ENCODE data around the gene CDH13.

CDH13 gene

DNA sequence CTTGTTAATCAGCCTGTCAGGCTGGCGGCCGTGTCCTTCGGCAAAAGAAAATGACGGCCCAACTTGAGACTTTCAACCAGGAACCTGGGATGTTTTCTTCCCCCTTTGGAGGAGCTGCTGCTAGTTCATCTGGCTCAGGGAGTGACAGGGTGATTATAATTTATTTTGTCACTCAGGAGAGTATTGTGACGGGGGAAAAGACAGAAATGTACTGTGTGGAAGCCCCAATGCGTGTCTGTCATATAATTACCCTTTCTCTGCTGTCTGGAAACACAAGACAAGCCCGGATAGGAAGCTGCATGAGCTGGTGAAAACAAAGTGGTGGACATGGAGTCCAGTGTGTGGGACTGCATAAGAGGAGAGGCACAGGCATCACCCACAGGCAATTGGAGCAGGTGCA lies 854.8 kb downstream of the CDH13 start:
- TF ChIP-seq TAF1 (IDR thresholded peaks at IDR 0.05; ENCODE audit: borderline replicate concordance, insufficient read depth, low read length) = no peak
- TF ChIP-seq, protein P1, sequence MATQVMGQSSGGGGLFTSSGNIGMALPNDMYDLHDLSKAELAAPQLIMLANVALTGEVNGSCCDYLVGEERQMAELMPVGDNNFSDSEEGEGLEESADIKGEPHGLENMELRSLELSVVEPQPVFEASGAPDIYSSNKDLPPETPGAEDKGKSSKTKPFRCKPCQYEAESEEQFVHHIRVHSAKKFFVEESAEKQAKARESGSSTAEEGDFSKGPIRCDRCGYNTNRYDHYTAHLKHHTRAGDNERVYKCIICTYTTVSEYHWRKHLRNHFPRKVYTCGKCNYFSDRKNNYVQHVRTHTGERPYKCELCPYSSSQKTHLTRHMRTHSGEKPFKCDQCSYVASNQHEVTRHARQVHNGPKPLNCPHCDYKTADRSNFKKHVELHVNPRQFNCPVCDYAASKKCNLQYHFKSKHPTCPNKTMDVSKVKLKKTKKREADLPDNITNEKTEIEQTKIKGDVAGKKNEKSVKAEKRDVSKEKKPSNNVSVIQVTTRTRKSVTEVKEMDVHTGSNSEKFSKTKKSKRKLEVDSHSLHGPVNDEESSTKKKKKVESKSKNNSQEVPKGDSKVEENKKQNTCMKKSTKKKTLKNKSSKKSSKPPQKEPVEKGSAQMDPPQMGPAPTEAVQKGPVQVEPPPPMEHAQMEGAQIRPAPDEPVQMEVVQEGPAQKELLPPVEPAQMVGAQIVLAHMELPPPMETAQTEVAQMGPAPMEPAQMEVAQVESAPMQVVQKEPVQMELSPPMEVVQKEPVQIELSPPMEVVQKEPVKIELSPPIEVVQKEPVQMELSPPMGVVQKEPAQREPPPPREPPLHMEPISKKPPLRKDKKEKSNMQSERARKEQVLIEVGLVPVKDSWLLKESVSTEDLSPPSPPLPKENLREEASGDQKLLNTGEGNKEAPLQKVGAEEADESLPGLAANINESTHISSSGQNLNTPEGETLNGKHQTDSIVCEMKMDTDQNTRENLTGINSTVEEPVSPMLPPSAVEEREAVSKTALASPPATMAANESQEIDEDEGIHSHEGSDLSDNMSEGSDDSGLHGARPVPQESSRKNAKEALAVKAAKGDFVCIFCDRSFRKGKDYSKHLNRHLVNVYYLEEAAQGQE (IDR thresholded peaks at IDR 0.05; ENCODE audit: insufficient read depth in 1 of 2, low read depth in 2 of 2, low read length in 2 of 2) = no peak
- TF ChIP-seq POLR2AphosphoS5 (IDR thresholded peaks at IDR 0.05; ENCODE audit: low read depth, low read length) = no peak
- no peak for TF ChIP-seq FOXP2 (optimal IDR thresholded peaks at IDR 0.05; ENCODE audit: borderline replicate concordance, extremely low read depth, extremely low read length, insufficient read depth)
- TF ChIP-seq SIN3A (IDR thresholded peaks at IDR 0.05; ENCODE audit: borderline replicate concordance, insufficient read depth, low read length) = no peak

DNA sequence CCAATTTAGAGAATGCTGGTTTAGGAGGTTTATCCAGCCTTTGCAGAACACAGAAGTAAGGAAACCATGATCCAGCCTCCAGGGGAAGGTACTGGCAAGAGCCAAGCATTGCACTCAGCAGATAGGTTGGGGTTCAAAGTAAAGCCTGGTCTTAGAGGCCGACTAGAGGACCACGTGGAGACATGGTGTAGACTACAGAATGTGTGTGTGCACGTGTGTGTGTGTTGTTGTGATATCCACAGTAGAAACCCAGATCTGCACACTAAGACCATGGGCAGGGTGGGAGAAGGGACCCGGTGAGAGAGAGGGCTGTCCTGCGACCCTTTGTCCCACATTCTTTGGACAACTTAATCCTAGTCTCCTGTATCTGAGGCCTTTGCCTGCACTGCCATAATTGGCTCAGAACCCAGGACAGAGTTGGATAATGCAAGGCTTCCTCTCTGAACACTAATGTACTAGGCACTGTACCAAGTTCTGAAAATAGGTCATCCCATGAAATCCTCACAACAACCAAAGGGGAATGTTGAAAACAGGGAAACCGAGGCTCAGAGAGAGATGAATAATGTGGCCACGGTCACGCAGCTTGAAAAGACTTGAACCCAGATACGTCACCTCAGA lies 855.9 kb downstream of the CDH13 start:
- TF ChIP-seq POLR2AphosphoS5 (IDR thresholded peaks at IDR 0.05; ENCODE audit: low read depth, low read length) = no peak
- TF ChIP-seq FOXP2 (optimal IDR thresholded peaks at IDR 0.05; ENCODE audit: borderline replicate concordance, extremely low read depth, extremely low read length, insufficient read depth) = no peak
- TF ChIP-seq, protein P1 (IDR thresholded peaks at IDR 0.05; ENCODE audit: insufficient read depth in 1 of 2, low read depth in 2 of 2, low read length in 2 of 2) = no peak
- TF ChIP-seq TAF1 (IDR thresholded peaks at IDR 0.05; ENCODE audit: borderline replicate concordance, insufficient read depth, low read length) = no peak
- no peak for TF ChIP-seq SIN3A (IDR thresholded peaks at IDR 0.05; ENCODE audit: borderline replicate concordance, insufficient read depth, low read length)

DNA sequence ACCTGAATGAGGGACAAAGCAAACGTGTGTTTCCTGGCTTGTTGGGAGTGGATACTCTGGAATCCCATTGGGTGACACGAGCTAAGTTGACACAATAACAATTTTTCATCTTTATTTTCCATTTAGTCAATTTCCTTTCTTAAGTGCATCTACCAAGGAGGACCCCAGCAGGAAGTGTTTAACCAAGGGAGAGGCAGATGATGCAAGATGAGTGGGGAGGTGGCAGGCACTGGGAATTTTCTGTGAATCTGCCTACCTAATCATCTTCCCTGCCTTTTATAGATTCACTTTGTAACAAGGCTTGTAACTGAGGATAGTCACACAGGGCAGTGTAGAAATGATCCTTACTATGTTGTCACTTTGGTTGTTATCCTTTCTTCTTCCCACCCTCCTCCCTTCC lies 863.3 kb downstream of the CDH13 start:
- TF ChIP-seq POLR2AphosphoS5 (IDR thresholded peaks at IDR 0.05; ENCODE audit: low read depth, low read length) (no peak), FOXP2 (optimal IDR thresholded peaks at IDR 0.05; ENCODE audit: borderline replicate concordance, extremely low read depth, extremely low read length, insufficient read depth) (no peak), SIN3A (IDR thresholded peaks at IDR 0.05; ENCODE audit: borderline replicate concordance, insufficient read depth, low read length) (no peak), TAF1 (IDR thresholded peaks at IDR 0.05; ENCODE audit: borderline replicate concordance, insufficient read depth, low read length) (no peak)
- TF ChIP-seq, protein P1 (IDR thresholded peaks at IDR 0.05; ENCODE audit: insufficient read depth in 1 of 2, low read depth in 2 of 2, low read length in 2 of 2) = no peak

GRCh38 chr16:83494459-83494858 lies 867.7 kb downstream of the CDH13 start:
- TF ChIP-seq FOXP2 (optimal IDR thresholded peaks at IDR 0.05; ENCODE audit: borderline replicate concordance, extremely low read depth, extremely low read length, insufficient read depth) = no peak
- TF ChIP-seq, protein P1 (IDR thresholded peaks at IDR 0.05; ENCODE audit: insufficient read depth in 1 of 2, low read depth in 2 of 2, low read length in 2 of 2) = no peak
- no peak for TF ChIP-seq POLR2AphosphoS5 (IDR thresholded peaks at IDR 0.05; ENCODE audit: low read depth, low read length)
- TF ChIP-seq TAF1 (IDR thresholded peaks at IDR 0.05; ENCODE audit: borderline replicate concordance, insufficient read depth, low read length) = no peak
- TF ChIP-seq SIN3A (IDR thresholded peaks at IDR 0.05; ENCODE audit: borderline replicate concordance, insufficient read depth, low read length) = no peak
